ENCODE results near the gene DNAJC11.
A peak's percentile ranks its signal among the peaks of the same experiment; 100 is the strongest.

DNAJC11 gene, protein sequence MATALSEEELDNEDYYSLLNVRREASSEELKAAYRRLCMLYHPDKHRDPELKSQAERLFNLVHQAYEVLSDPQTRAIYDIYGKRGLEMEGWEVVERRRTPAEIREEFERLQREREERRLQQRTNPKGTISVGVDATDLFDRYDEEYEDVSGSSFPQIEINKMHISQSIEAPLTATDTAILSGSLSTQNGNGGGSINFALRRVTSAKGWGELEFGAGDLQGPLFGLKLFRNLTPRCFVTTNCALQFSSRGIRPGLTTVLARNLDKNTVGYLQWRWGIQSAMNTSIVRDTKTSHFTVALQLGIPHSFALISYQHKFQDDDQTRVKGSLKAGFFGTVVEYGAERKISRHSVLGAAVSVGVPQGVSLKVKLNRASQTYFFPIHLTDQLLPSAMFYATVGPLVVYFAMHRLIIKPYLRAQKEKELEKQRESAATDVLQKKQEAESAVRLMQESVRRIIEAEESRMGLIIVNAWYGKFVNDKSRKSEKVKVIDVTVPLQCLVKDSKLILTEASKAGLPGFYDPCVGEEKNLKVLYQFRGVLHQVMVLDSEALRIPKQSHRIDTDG
- long read RNA-seq, transcript DNAJC11-211 (5 exons, 613 nt) = minor isoform, 9 of 761 reads
- long read RNA-seq, transcript DNAJC11-202 (16 exons, 3,311 nt) = major isoform, 650 of 761 reads
- long read RNA-seq, transcript DNAJC11-201 (15 exons, 2,210 nt) = minor isoform, 6 of 761 reads
- long read RNA-seq, partial matches to known transcripts = 27 of 761 reads
- long read RNA-seq, other reads (novel, unspliced or antisense) = 69 of 761 reads

GRCh38 chr1:6701437-6702153, at the start of gene DNAJC11:
Gene DNAJC11, minus strand, starts transcription at chr1:6701816. Its CDS starts 16 bp downstream, at chr1:6701800.
- TF ChIP-seq, protein P1, sequence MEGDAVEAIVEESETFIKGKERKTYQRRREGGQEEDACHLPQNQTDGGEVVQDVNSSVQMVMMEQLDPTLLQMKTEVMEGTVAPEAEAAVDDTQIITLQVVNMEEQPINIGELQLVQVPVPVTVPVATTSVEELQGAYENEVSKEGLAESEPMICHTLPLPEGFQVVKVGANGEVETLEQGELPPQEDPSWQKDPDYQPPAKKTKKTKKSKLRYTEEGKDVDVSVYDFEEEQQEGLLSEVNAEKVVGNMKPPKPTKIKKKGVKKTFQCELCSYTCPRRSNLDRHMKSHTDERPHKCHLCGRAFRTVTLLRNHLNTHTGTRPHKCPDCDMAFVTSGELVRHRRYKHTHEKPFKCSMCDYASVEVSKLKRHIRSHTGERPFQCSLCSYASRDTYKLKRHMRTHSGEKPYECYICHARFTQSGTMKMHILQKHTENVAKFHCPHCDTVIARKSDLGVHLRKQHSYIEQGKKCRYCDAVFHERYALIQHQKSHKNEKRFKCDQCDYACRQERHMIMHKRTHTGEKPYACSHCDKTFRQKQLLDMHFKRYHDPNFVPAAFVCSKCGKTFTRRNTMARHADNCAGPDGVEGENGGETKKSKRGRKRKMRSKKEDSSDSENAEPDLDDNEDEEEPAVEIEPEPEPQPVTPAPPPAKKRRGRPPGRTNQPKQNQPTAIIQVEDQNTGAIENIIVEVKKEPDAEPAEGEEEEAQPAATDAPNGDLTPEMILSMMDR (IDR thresholded peaks at IDR 0.05; ENCODE audit: insufficient read depth, low read length) = peak; percentile 53
- TF ChIP-seq SPI1 (IDR thresholded peaks at IDR 0.05; ENCODE audit: borderline replicate concordance, low read depth) = no peak
- TF ChIP-seq REST (IDR thresholded peaks at IDR 0.05; ENCODE audit: insufficient replicate concordance, low read depth) = peak; percentile 73
- peak; percentile 88 for TF ChIP-seq POLR2AphosphoS5 (IDR thresholded peaks at IDR 0.05; ENCODE audit: low read depth)
- peak; percentile 87 to 90 for DNase-seq (ENCODE audit: low read depth in 1 of 2, low spot score in 1 of 2)
- Histone ChIP-seq H3K27me3 (ENCODE audit: insufficient read depth, poor library complexity, severe bottlenecking) (no peaks in the 10 kb centered on the region), H3K4me3 (replicated peaks; ENCODE audit: insufficient read depth, low read length) (peak within 1 kb of the TSS; percentile 98), H3K27ac (replicated peaks) (peak within 1 kb of the TSS; percentile 86)

- no peak overlapping the region for H3K4me3 ChIP-seq (replicated peaks; ENCODE audit: insufficient read depth, low read length)
- no peak overlapping the region for H3K27ac ChIP-seq (replicated peaks)
- DNase-seq (ENCODE audit: low read depth in 1 of 2, low spot score in 1 of 2) = no peak
- no peak for TF ChIP-seq REST (IDR thresholded peaks at IDR 0.05; ENCODE audit: insufficient replicate concordance, low read depth)
- no peak for TF ChIP-seq POLR2AphosphoS5 (IDR thresholded peaks at IDR 0.05; ENCODE audit: low read depth)
- TF ChIP-seq, protein P1 (IDR thresholded peaks at IDR 0.05; ENCODE audit: insufficient read depth, low read length) = no peak
- TF ChIP-seq SPI1 (IDR thresholded peaks at IDR 0.05; ENCODE audit: borderline replicate concordance, low read depth) = no peak
- no peak for TF ChIP-seq GABPA (IDR thresholded peaks at IDR 0.05; ENCODE audit: low read depth)
- H3K27me3 ChIP-seq (ENCODE audit: insufficient read depth, poor library complexity, severe bottlenecking) = no peaks in the 10 kb centered on the region
Measured at GRCh38 chr1:6750490-6750889, 48.9 kb upstream of the DNAJC11 start.

DNA sequence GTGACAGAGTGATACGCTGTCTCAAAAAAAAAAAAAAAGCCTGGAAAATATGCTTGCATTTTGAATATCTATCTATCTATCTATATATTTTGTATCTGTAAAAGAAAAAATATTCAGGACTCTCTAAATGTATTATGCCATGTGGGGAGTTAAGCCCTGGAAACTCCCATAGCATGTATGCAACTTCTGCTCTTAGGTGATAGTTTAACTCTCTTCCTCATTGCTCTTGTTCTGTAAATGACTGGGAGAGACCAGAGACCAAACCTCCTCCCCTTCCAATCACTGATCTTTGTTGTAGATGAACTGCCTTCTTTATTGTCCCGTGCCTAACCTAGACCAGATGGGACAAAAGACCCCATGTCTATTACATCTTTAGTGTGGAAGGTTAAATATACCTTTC, 46.1 kb upstream of the DNAJC11 start:
- DNase-seq (ENCODE audit: low read depth in 1 of 2, low spot score in 1 of 2) = no peak
- Histone ChIP-seq H3K27ac (replicated peaks) (no peak overlapping the region; the same call in 1 of the 2 replicates), H3K4me3 (replicated peaks; ENCODE audit: insufficient read depth, low read length) (no peak overlapping the region), H3K27me3 (ENCODE audit: insufficient read depth, poor library complexity, severe bottlenecking) (no peaks in the 10 kb centered on the region)
- TF ChIP-seq POLR2AphosphoS5 (IDR thresholded peaks at IDR 0.05; ENCODE audit: low read depth) (no peak), GABPA (IDR thresholded peaks at IDR 0.05; ENCODE audit: low read depth) (no peak), SPI1 (IDR thresholded peaks at IDR 0.05; ENCODE audit: borderline replicate concordance, low read depth) (peak; percentile 42; the same call in 1 of the 2 replicates)
- TF ChIP-seq, protein P1 (IDR thresholded peaks at IDR 0.05; ENCODE audit: insufficient read depth, low read length) = no peak

Measured in HL-60 (cell line).